ENCODE results near the gene FAM228B. TPM values are rescaled to one million over a fixed set of nuclear protein-coding genes. Genes with fewer than 3 reads are reported as not detected.
"Not testable (repeated sequence)": the region's sequence is repeated elsewhere in the genome, so short reads cannot be mapped to it uniquely, and the experiment has no call there.

FAM228B gene
- total RNA-seq, 1 donor from 2014 or later, result 26.2 TPM

- POLR2A ChIA-PET, result interaction anchor here (0.6 to 3.1 kb wide), 7 partner anchors 11 to 197 kb away, joined by 3 to 14 read pairs (median 4); partner anchors contain the start of genes ATAD2B, FKBP1B and SF3B6
- Mint-ChIP-seq H3K9me3 (no peaks in the 10 kb centered on the region), H3K36me3 (ENCODE audit: low read depth) (no peaks in the 10 kb centered on the region), H3K27ac (peak overlapping the region; percentile 92), H3K4me3 (peak overlapping the region; percentile 85), H3K4me1 (peaks cover 15% of the 10 kb centered on the region), H3K27me3 (no peaks in the 10 kb centered on the region)
- TF ChIP-seq, protein P1, sequence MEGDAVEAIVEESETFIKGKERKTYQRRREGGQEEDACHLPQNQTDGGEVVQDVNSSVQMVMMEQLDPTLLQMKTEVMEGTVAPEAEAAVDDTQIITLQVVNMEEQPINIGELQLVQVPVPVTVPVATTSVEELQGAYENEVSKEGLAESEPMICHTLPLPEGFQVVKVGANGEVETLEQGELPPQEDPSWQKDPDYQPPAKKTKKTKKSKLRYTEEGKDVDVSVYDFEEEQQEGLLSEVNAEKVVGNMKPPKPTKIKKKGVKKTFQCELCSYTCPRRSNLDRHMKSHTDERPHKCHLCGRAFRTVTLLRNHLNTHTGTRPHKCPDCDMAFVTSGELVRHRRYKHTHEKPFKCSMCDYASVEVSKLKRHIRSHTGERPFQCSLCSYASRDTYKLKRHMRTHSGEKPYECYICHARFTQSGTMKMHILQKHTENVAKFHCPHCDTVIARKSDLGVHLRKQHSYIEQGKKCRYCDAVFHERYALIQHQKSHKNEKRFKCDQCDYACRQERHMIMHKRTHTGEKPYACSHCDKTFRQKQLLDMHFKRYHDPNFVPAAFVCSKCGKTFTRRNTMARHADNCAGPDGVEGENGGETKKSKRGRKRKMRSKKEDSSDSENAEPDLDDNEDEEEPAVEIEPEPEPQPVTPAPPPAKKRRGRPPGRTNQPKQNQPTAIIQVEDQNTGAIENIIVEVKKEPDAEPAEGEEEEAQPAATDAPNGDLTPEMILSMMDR (IDR thresholded peaks at IDR 0.05), result no peak
- CTCF ChIA-PET, result interaction anchor here (2.4 kb wide), 1 partner anchor 39 kb away, joined by 6 read pairs; the partner anchor contains the start of gene TP53I3
- intact Hi-C loops (cut with micrococcal nuclease), result loop anchor here (1.0 to 2.0 kb wide), 4 partner anchors 40 to 197 kb away; partner anchors contain the start of genes ATAD2B, SF3B6, TP53I3 and WDCP
- DNase-seq, result no peak
- ATAC-seq (ENCODE audit: low read depth), result no peak
These were observed 782 bp downstream of the FAM228B start for GRCh38 chr2:24123922-24124580.

DNA sequence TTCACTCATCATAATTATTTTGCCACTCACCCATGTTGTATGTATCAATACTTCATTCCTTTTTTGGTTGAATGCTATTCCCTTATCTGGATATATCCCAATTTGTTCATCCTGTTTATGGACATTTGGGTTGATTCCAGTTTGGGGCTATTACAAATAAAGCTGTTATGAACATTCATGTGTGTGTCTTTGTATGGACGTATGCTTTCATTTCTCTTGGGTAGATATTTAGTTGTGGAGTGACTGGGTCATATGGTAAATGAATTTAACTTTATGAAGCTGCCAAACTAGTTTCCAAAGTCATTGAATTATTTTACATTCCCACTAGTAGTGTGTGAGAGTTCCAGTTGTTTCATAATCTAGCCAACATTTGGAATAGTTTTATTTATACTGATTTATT, 2.7 kb downstream of the FAM228B start:
- TF ChIP-seq, protein P1 (IDR thresholded peaks at IDR 0.05), result no peak
- intact Hi-C loops (cut with micrococcal nuclease), result no loop called here
- Mint-ChIP-seq H3K4me1 (peaks cover 15% of the 10 kb centered on the region), H3K27ac (no peak overlapping the region), H3K9me3 (no peaks in the 10 kb centered on the region), H3K36me3 (ENCODE audit: low read depth) (no peaks in the 10 kb centered on the region), H3K27me3 (no peaks in the 10 kb centered on the region), H3K4me3 (no peak overlapping the region)
- ChIA-PET POLR2A (no interaction called here), CTCF (interaction anchor here (2.4 kb wide), 1 partner anchor 41 kb away, joined by 6 read pairs; the partner anchor contains the start of gene TP53I3)
- DNase-seq (no peak), ATAC-seq (ENCODE audit: low read depth) (no peak)

- CTCF ChIA-PET, result no interaction called here
These were observed 9.3 kb downstream of the FAM228B start for GRCh38 chr2:24132543-24132942.

DNA sequence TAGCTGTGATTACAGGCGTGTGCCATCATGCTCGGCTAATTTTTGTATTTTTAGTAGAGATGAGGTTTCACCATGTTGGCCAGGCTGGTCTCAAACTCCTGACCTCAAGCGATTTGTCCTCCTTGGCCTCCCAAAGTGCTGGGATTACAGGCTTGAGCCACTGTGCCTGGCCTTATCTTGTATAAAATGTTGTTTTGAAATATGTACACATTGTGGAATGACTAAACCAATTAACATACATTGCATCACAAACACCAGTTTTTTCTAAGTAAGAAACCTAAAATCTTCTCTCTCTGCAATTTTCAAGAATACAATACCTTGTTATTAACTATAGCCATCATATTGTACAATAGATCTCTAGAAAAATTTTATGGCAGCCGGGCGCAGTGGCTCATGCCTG, 17.0 kb downstream of the FAM228B start:
- H3K4me1 Mint-ChIP-seq; CTCF ChIA-PET; ATAC-seq (ENCODE audit: low read depth); H3K9me3 Mint-ChIP-seq; DNase-seq; POLR2A ChIA-PET; H3K27ac Mint-ChIP-seq; intact Hi-C loops (cut with micrococcal nuclease); H3K4me3 Mint-ChIP-seq; H3K27me3 Mint-ChIP-seq; H3K36me3 Mint-ChIP-seq (ENCODE audit: low read depth): not testable (repeated sequence)

More at GRCh38 chr2:24132543-24132942, 9.3 kb downstream of the FAM228B start:
- H3K36me3 Mint-ChIP-seq (ENCODE audit: low read depth), result peaks cover 3% of the 10 kb centered on the region
- H3K27me3 Mint-ChIP-seq, result no peaks in the 10 kb centered on the region
- POLR2A ChIA-PET, result no interaction called here
- no peaks in the 10 kb centered on the region for H3K4me1 Mint-ChIP-seq
- intact Hi-C loops (cut with micrococcal nuclease), result no loop called here
- DNase-seq, result no peak
- H3K9me3 Mint-ChIP-seq, result peaks cover 7% of the 10 kb centered on the region
- H3K4me3 Mint-ChIP-seq, result no peak overlapping the region
- TF ChIP-seq, protein P1 (IDR thresholded peaks at IDR 0.05), result no peak
- no peak for ATAC-seq (ENCODE audit: low read depth)
- H3K27ac Mint-ChIP-seq, result no peak overlapping the region

GRCh38 chr2:24147364-24147763, 24.1 kb downstream of the FAM228B start:
- H3K4me3 Mint-ChIP-seq, result no peak overlapping the region
- POLR2A ChIA-PET, result no interaction called here
- H3K36me3 Mint-ChIP-seq (ENCODE audit: low read depth), result peaks cover 38% of the 10 kb centered on the region
- H3K27ac Mint-ChIP-seq, result no peak overlapping the region
- H3K4me1 Mint-ChIP-seq, result no peaks in the 10 kb centered on the region
- peaks cover 15% of the 10 kb centered on the region for H3K9me3 Mint-ChIP-seq
- TF ChIP-seq, protein P1 (IDR thresholded peaks at IDR 0.05), result no peak
- intact Hi-C loops (cut with micrococcal nuclease), result no loop called here
- CTCF ChIA-PET, result no interaction called here
- no peaks in the 10 kb centered on the region for H3K27me3 Mint-ChIP-seq
- ATAC-seq (ENCODE audit: low read depth) (no peak), DNase-seq (no peak)
